Heart left ventricle (tissue), 13 donors: ENCODE data around the gene RNF5.

Experiments
- POLR2A ChIP-seq, 2 donors: fragments of 450-650 bp; IDR thresholded peaks; one replicate each; pipeline ENCODE4 v1.6.1; 2017; ENCODE audit warnings: antibody characterized with exemption in 2 of 2, mild to moderate bottlenecking in 2 of 2, moderate library complexity in 2 of 2
- TF ChIP-seq, protein P1 (sequence below), 12 donors: fragments of 200-600 bp; sonication (generic) in 4 of 12; IDR thresholded peaks; one replicate each; pipeline versions ENCODE4 v1.5.0 to v1.8.0; 2018 to 2022; ENCODE audit warnings: antibody characterized with exemption in 12 of 12, mild to moderate bottlenecking in 5 of 12
- donor health status: ischemic (EF 13 %, LVEDD 7.1; RV severe dilation, severe dysfunction).
- donor health status: DM: no; HTN: yes; CAD: no.
- donor health status: DM: no; HTN: no; CAD: no.
- donor health status: ischemic (EF 25% LVEDD 6.9; RV normal size, moderate dysfunction).
- donor health status: ischemic (EF 25% LVEDD 5.7; RV mildly dilated, moderate dysfunction).
- donor health status: ischemic (EF 35%, LVEDD 5.7; RV mildly dilated, moderate dysfunction).
- donor health status: nonischemic (EF 11% LVEDD 7.7; RV severe dilation, severe dysfunction).
- donor health status: DM: yes; HTN: yes; CAD: no.
- donor health status: PGD.
- donor health status: ischemic (EF 29% LVEDD 5.4; RV normal size, mild dysfunction).
- donor health status: nonischemic (EF 23%, LVEDD 6.1; RV moderate dilation, normal function).

DNA sequence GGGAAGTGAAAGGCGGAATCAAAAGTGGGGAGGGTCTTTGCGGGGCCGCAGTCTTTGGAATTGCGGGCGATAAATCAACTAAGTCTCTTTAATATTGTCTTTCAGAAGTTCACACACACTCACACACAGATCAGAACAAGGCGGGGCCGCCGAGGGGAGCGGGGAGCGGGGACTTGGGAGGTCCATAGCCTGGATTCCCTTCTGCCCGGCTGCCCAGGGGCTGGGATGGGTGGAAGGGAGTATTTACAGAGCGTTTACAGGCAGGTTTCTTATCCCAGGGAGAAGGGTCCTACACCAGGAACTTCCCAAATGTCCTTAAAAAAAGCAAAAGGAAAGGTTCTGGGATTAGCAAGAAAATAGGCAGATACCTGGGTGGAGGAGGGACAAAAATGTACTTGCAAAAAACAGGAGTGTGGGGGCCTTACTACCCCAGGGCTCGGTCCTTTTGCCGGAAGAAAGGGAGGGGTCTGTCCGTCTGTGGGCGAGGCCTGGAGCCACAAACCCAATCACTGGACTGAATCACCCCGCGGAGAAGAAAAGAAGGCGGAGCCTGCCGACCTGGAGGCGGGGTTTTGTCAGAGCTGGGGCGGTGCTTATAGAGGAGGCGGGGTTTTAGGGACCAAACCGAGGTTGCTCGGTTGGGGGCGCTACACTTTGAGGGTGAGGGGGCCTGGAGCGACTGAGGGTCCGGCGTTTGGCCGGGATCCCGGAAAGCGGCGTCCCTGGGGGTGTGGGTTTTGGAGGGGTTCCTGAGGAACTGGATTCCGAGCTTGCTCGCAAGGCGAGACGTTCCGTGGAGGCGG is 29.7 kb upstream of the RNF5 start:
- TF ChIP-seq, protein P1, sequence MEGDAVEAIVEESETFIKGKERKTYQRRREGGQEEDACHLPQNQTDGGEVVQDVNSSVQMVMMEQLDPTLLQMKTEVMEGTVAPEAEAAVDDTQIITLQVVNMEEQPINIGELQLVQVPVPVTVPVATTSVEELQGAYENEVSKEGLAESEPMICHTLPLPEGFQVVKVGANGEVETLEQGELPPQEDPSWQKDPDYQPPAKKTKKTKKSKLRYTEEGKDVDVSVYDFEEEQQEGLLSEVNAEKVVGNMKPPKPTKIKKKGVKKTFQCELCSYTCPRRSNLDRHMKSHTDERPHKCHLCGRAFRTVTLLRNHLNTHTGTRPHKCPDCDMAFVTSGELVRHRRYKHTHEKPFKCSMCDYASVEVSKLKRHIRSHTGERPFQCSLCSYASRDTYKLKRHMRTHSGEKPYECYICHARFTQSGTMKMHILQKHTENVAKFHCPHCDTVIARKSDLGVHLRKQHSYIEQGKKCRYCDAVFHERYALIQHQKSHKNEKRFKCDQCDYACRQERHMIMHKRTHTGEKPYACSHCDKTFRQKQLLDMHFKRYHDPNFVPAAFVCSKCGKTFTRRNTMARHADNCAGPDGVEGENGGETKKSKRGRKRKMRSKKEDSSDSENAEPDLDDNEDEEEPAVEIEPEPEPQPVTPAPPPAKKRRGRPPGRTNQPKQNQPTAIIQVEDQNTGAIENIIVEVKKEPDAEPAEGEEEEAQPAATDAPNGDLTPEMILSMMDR (IDR thresholded peaks at IDR 0.05) = peak in 5 of 12 donors; percentile 8 to 16 (median 12)
- TF ChIP-seq POLR2A (IDR thresholded peaks at IDR 0.05) = no peak
